Heart left ventricle (tissue), 16 donors: ENCODE measurements around the gene RANGRF. TPM values are rescaled to one million over a fixed set of nuclear protein-coding genes. Genes with fewer than 3 reads are reported as not detected.

ENCODE experiments used
- ATAC-seq, 4 donors: fragments of 200-7000 bp; cut with Tn5 transposase; one replicate each; pipeline ENCODE4 v1.9.1; 2020 to 2022; ENCODE audit warnings: moderate library complexity in 4 of 4, mild to moderate bottlenecking in 3 of 4, moderate number of reproducible peaks in 1 of 4
- DNase-seq, 5 donors: peaks; one replicate each; pipeline ENCODE4 v3.0.0-alpha.2; 2020
- H3K27ac ChIP-seq, 12 donors: fragments of 200-600 bp; sonication (generic) in 4 of 12; one replicate each; pipeline versions ENCODE4 v1.5.0 to v1.8.0; 2016 to 2022; ENCODE audit warnings: mild to moderate bottlenecking in 2 of 12
- H3K27me3 ChIP-seq, 9 donors: fragments of 200-600 bp; sonication (generic) in 2 of 9; one replicate each; pipeline versions ENCODE4 v1.5.1 to v1.8.0; 2016 to 2022; ENCODE audit warnings: mild to moderate bottlenecking in 3 of 9
- H3K36me3 ChIP-seq, 9 donors: fragments of 200-600 bp; sonication (generic) in 2 of 9; one replicate each; pipeline versions ENCODE4 v1.5.0 to v1.8.0; 2018 to 2022; ENCODE audit warnings: mild to moderate bottlenecking in 2 of 9
- H3K4me1 ChIP-seq, 12 donors: fragments of 200-600 bp; sonication (generic) in 4 of 12; one replicate each; pipeline versions ENCODE4 v1.5.0 to v1.8.0; 2016 to 2022; ENCODE audit warnings: mild to moderate bottlenecking in 3 of 12
- H3K4me3 ChIP-seq, 12 donors: fragments of 200-600 bp; sonication (generic) in 4 of 12; one replicate each; pipeline versions ENCODE4 v1.5.0 to v1.8.0; 2017 to 2022; ENCODE audit warnings: mild to moderate bottlenecking in 9 of 12, moderate library complexity in 4 of 12
- H3K9me3 ChIP-seq, 12 donors: fragments of 200-600 bp; sonication (generic) in 4 of 12; one replicate each; pipeline versions ENCODE4 v1.5.0 to v1.8.0; 2016 to 2022; ENCODE audit warnings: mild to moderate bottlenecking in 1 of 12
- POLR2A ChIP-seq, 2 donors: fragments of 450-650 bp; IDR thresholded peaks; one replicate each; pipeline ENCODE4 v1.6.1; 2017; ENCODE audit warnings: antibody characterized with exemption in 2 of 2, mild to moderate bottlenecking in 2 of 2, moderate library complexity in 2 of 2
- WGBS, 4 donors: extraction: QIAGEN DNeasy Blood & Tissue Kit in 2 of 4; methylation state at CpG; one replicate each; pipeline versions ENCODE4 v1.1.5 to v1.1.7; 2013 to 2018; 5-methylcytosine and 5-hydroxymethylcytosine counted together
- intact Hi-C, 10 donors: fragments of 100-400 bp; cut with DNase I; formaldehyde crosslinking; loops; one replicate each; pipeline versions ENCODE4 v1.11.1 to v1.14.2; 2022
- polyA plus RNA-seq, 2 donors: library from polyadenylated mRNA; stranded (reverse); fragments of 200-250 nt; gene quantifications; one replicate each; pipeline ENCODE4 v1.2.3, GENCODE V29; 2013
- total RNA-seq, 9 donors: library from RNA; depleted of rRNA in 2 of 9; stranded (reverse); fragments of >200 nt in 2 of 9; fragmentation: NEBNext Ultra II Directional in 3 of 9; extraction: Animal tissue kit (Norgen Biotek cat#: 25700) in 3 of 9; gene quantifications; one replicate each; pipeline versions ENCODE4 v1.1.0 to v1.2.4, GENCODE V29; 2016 to 2023
- TF ChIP-seq, protein P1 (sequence below), 12 donors: fragments of 200-600 bp; sonication (generic) in 4 of 12; IDR thresholded peaks; one replicate each; pipeline versions ENCODE4 v1.5.0 to v1.8.0; 2018 to 2022; ENCODE audit warnings: antibody characterized with exemption in 12 of 12, mild to moderate bottlenecking in 5 of 12
- donor health status: ischemic (EF 13 %, LVEDD 7.1; RV severe dilation, severe dysfunction).
- donor health status: healthy with polysubstance abuse.
- donor health status: DM: no; HTN: yes; CAD: no.
- donor health status: DM: no; HTN: no; CAD: no.
- donor health status: ischemic (EF 25% LVEDD 6.9; RV normal size, moderate dysfunction).
- donor health status: ischemic (EF 25% LVEDD 5.7; RV mildly dilated, moderate dysfunction).
- donor health status: healthy.
- donor health status: DM: yes; HTN: yes; CAD: no.
- donor health status: ischemic (EF 35%, LVEDD 5.7; RV mildly dilated, moderate dysfunction).
- donor health status: nonischemic (EF 11% LVEDD 7.7; RV severe dilation, severe dysfunction).
- donor health status: DM: yes; HTN: yes; CAD: no.
- donor health status: PGD.
- donor health status: ischemic (EF 29% LVEDD 5.4; RV normal size, mild dysfunction).
- donor health status: nonischemic (EF 23%, LVEDD 6.1; RV moderate dilation, normal function).

Gene RANGRF
- total and polyA plus RNA-seq, 11 donors = 22.3 to 54.2 (median 27.2) TPM

DNA sequence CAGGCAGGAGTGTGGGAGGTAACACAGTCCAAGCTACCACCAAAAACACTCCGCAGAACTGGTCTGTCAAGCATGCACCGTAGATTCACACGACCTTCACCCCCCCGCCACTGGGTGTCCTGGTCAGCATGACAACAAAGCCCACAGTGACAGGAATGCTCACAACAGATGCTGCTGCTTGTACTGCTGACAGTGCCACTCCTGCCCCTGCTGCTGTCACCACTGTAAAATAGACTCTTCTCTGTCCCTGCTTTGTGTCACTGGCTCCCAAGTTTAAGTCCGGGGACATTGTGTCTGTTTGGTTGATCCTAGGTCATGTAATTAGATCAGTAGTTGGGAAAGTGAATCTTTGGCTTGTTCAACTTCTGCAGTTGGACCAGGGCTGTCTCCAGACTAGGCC lies 44.2 kb downstream of the RANGRF start:
- Histone ChIP-seq H3K4me3 (no peak overlapping the region), H3K9me3 (no peaks in the 10 kb centered on the region), H3K27me3 (peaks cover 0 to 2% (median 0%) of the 10 kb centered on the region in 9 donors), H3K36me3 (no peaks in the 10 kb centered on the region), H3K4me1 (peaks cover 0 to 4% (median 0%) of the 10 kb centered on the region in 12 donors), H3K27ac (peak overlapping the region in 1 of 12 donors; percentile 33)
- intact Hi-C loops = no loop called here
- WGBS, 4 donors = 24 to 36% (median 35%) methylated on average over 5 of the region's 5 CpGs
- TF ChIP-seq, protein P1, sequence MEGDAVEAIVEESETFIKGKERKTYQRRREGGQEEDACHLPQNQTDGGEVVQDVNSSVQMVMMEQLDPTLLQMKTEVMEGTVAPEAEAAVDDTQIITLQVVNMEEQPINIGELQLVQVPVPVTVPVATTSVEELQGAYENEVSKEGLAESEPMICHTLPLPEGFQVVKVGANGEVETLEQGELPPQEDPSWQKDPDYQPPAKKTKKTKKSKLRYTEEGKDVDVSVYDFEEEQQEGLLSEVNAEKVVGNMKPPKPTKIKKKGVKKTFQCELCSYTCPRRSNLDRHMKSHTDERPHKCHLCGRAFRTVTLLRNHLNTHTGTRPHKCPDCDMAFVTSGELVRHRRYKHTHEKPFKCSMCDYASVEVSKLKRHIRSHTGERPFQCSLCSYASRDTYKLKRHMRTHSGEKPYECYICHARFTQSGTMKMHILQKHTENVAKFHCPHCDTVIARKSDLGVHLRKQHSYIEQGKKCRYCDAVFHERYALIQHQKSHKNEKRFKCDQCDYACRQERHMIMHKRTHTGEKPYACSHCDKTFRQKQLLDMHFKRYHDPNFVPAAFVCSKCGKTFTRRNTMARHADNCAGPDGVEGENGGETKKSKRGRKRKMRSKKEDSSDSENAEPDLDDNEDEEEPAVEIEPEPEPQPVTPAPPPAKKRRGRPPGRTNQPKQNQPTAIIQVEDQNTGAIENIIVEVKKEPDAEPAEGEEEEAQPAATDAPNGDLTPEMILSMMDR (IDR thresholded peaks at IDR 0.05) = no peak
- TF ChIP-seq POLR2A (IDR thresholded peaks at IDR 0.05) = no peak
- peak; percentile 85 to 91 (median 88) for ATAC-seq
- DNase-seq = peak in 2 of 5 donors; percentile 66 to 67

DNA sequence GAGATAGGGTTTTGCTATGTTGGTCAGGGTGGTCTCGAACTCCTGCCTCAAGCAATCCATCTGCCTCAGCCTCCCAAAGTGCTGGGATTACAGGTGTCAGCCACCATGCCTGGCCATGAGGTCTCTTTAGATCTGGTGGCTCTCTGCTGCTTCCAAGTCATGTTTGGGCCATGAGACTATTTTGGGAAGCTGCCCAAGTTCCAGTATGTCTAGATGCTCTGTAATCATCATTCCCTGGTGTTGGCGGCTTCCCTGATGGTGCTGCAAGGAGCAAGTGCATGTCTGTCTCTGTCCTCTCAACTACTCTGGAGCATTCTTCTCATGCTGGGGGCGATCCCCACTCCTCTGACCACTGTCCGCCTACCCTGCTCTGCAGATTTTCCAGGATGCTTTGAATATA lies 44.8 kb downstream of the RANGRF start:
- Histone ChIP-seq H3K27ac (peak overlapping the region in 1 of 12 donors; percentile 33), H3K4me1 (peaks cover 0 to 4% (median 0%) of the 10 kb centered on the region in 12 donors), H3K27me3 (no peaks in the 10 kb centered on the region), H3K9me3 (no peaks in the 10 kb centered on the region), H3K4me3 (no peak overlapping the region), H3K36me3 (no peaks in the 10 kb centered on the region)
- ATAC-seq = peak; percentile 35 to 70 (median 44)
- DNase-seq = peak in 1 of 5 donors; percentile 52
- WGBS, 4 donors = 78 to 85% (median 82%) methylated on average over 3 to 4 of the region's 4 CpGs
- intact Hi-C loops = no loop called here
- TF ChIP-seq, protein P1 (IDR thresholded peaks at IDR 0.05) = no peak

DNA sequence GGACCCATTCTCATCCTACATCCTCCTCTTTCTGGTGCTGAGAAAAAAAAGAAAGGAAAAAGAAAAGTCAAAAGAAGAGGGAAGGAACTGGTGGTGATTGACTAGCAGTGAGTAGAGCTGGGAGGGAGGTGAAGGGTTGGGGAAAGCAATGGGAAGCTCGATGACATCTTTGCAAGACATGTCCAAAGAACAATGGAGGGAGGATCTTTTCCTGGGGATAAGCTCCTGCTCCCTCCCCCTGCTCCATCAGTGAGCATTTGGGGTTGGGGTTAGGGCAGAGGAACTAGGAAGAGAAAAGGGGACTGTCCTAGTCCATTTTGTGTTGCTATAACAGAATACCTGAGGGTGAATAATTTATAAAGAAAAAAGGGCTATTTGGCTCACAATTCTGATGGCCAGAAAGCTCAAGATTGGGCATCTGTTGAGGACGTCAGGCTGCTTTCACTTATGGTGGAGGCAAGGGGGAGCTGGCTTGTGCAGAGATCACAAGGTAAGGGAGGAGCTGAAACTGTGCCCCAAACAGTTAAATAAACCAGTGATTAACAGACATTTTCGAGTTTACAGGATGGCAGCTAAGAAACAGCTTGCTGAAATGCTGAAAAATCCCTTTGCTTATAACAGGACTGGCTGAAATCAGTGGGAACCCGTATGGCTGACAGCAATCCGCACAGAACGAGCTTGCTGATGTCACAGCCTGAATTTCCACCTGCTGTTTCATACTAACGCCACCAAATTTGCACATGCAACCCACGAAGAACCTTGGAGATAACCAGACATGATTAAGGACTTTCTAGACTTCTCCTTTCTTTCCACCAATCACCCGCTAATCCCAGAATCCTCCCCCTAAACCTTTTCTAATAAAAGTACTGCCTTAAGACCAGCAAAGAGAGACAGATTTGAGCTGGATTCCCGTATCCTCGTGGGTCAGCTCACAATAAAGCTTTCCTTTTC lies 49.6 kb downstream of the RANGRF start:
- no peak for DNase-seq
- no peak overlapping the region for H3K4me3 ChIP-seq

DNA sequence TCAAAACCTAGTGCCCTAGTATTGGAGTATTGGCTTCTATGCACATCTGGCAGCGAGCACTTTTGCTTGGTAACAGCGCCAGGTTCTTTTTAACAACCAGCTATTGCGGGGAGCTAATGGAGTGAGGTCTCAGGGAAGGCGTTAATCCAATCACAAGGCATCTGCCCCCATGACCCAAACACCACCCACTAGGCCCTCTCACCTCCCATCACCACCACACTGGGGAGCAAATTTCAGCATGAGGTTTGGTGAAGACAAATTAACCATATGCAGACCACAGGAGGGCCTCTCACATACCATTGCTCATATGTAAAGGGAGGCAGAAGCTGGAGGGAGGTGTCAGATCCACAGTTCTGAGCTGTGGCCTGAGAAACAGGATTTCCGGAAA lies 50.3 kb downstream of the RANGRF start:
- Histone ChIP-seq H3K36me3 (no peaks in the 10 kb centered on the region), H3K27me3 (no peaks in the 10 kb centered on the region), H3K9me3 (no peaks in the 10 kb centered on the region), H3K4me3 (no peak overlapping the region), H3K27ac (no peak overlapping the region), H3K4me1 (no peaks in the 10 kb centered on the region)
- ATAC-seq (no peak), DNase-seq (no peak)
- WGBS, 4 donors = 83 to 85% (median 84%) methylated on average over 5 of the region's 5 CpGs
- TF ChIP-seq, protein P1 (IDR thresholded peaks at IDR 0.05) = no peak
- no peak for TF ChIP-seq POLR2A (IDR thresholded peaks at IDR 0.05)
- intact Hi-C loops = no loop called here

More for the DNA sequence above, 49.6 kb downstream of the RANGRF start:
- whole genome bisulfite sequencing, 4 donors = 44 to 63% (median 48%) methylated on average over 11 of the region's 11 CpGs
- H3K27ac ChIP-seq = no peak overlapping the region
- H3K4me1 ChIP-seq = no peaks in the 10 kb centered on the region
- H3K36me3 ChIP-seq = no peaks in the 10 kb centered on the region
- no peaks in the 10 kb centered on the region for H3K27me3 ChIP-seq
- no peaks in the 10 kb centered on the region for H3K9me3 ChIP-seq
- no peak for TF ChIP-seq POLR2A (IDR thresholded peaks at IDR 0.05)
- TF ChIP-seq, protein P1 (IDR thresholded peaks at IDR 0.05) = no peak
- intact Hi-C loops = no loop called here
- peak in 1 of 4 donors; percentile 38 for ATAC-seq
